Measurements from ENCODE around the gene RBM47. TPM values are rescaled to one million over a fixed set of nuclear protein-coding genes. Genes with fewer than 3 reads are reported as not detected.

RBM47 gene
- polyA plus RNA-seq, 1 donor from 2014 or later = 1.7 TPM

- Histone ChIP-seq H3K79me2 (replicated peaks; ENCODE audit: insufficient read depth, low read length) (no peaks in the 10 kb centered on the region), H3K9me3 (ENCODE audit: low read length) (no peaks in the 10 kb centered on the region), H3K9ac (ENCODE audit: low read length) (no peak overlapping the region), H3F3A (ENCODE audit: insufficient read depth, low read length, poor library complexity, severe bottlenecking) (no peaks in the 10 kb centered on the region), H3K4me3 (ENCODE audit: low read length) (no peak overlapping the region), H4K20me1 (ENCODE audit: insufficient read depth) (no peaks in the 10 kb centered on the region), H3K9me2 (ENCODE audit: insufficient read depth, low read length) (no peaks in the 10 kb centered on the region), H3K27ac (ENCODE audit: low read length) (no peak overlapping the region), H3K4me2 (ENCODE audit: low read length) (no peak overlapping the region), H3K27me3 (ENCODE audit: insufficient read depth, low read depth, low read length) (no peaks in the 10 kb centered on the region), H3K36me3 (ENCODE audit: insufficient read depth, low read length) (no peaks in the 10 kb centered on the region), H2AFZ (ENCODE audit: low read depth, low read length) (no peak overlapping the region)
- TF ChIP-seq REST (IDR thresholded peaks at IDR 0.05; ENCODE audit: borderline replicate concordance) (no peak), SMC3 (conservative IDR thresholded peaks at IDR 0.05; ENCODE audit: poor library complexity) (no peak), EZH2 (IDR thresholded peaks at IDR 0.05; ENCODE audit: borderline replicate concordance, insufficient read depth, low read length, poor library complexity, severe bottlenecking) (no peak), POLR2AphosphoS5 (IDR thresholded peaks at IDR 0.05) (no peak), RAD21 (conservative IDR thresholded peaks at IDR 0.05) (no peak), MXI1 (conservative IDR thresholded peaks at IDR 0.05; ENCODE audit: poor library complexity, severe bottlenecking) (no peak), TAF1 (IDR thresholded peaks at IDR 0.05; ENCODE audit: low read depth) (no peak), EP300 (conservative IDR thresholded peaks at IDR 0.05; ENCODE audit: poor library complexity, severe bottlenecking) (no peak), CTCF (IDR thresholded peaks at IDR 0.05; ENCODE audit: poor library complexity, severe bottlenecking) (no peak)
Measured at GRCh38 chr4:40619600-40619999, 10.1 kb downstream of the RBM47 start.

- H2AFZ ChIP-seq (ENCODE audit: low read depth, low read length) = no peak overlapping the region
- H3K4me2 ChIP-seq (ENCODE audit: low read length) = no peak overlapping the region
- TF ChIP-seq SMC3 (conservative IDR thresholded peaks at IDR 0.05; ENCODE audit: poor library complexity) (no peak), MXI1 (conservative IDR thresholded peaks at IDR 0.05; ENCODE audit: poor library complexity, severe bottlenecking) (no peak), TAF1 (IDR thresholded peaks at IDR 0.05; ENCODE audit: low read depth) (no peak), RAD21 (conservative IDR thresholded peaks at IDR 0.05) (no peak), CTCF (IDR thresholded peaks at IDR 0.05; ENCODE audit: poor library complexity, severe bottlenecking) (no peak), REST (IDR thresholded peaks at IDR 0.05; ENCODE audit: borderline replicate concordance) (no peak)
- no peaks in the 10 kb centered on the region for H3F3A ChIP-seq (ENCODE audit: insufficient read depth, low read length, poor library complexity, severe bottlenecking)
- H3K27me3 ChIP-seq (ENCODE audit: insufficient read depth, low read depth, low read length) = no peaks in the 10 kb centered on the region
- H3K79me2 ChIP-seq (replicated peaks; ENCODE audit: insufficient read depth, low read length) = no peaks in the 10 kb centered on the region
- H3K36me3 ChIP-seq (ENCODE audit: insufficient read depth, low read length) = no peaks in the 10 kb centered on the region
- H3K9me2 ChIP-seq (ENCODE audit: insufficient read depth, low read length) = no peaks in the 10 kb centered on the region
- H3K4me3 ChIP-seq (ENCODE audit: low read length) = no peak overlapping the region
- H3K9ac ChIP-seq (ENCODE audit: low read length) = no peak overlapping the region
- H3K27ac ChIP-seq (ENCODE audit: low read length) = no peak overlapping the region
- no peaks in the 10 kb centered on the region for H4K20me1 ChIP-seq (ENCODE audit: insufficient read depth)
- no peaks in the 10 kb centered on the region for H3K9me3 ChIP-seq (ENCODE audit: low read length)
Measured at GRCh38 chr4:40617872-40618271, 11.8 kb downstream of the RBM47 start.

Measured in neural cell (in vitro differentiated cells).